ENCODE results near the gene RPS18.
"Not testable (repeated sequence)": the region's sequence is repeated elsewhere in the genome, so short reads cannot be mapped to it uniquely, and the experiment has no call there.

The RPS18 gene

GRCh38 chr6:33279257-33279695, 7.4 kb downstream of the RPS18 start:
- no peak for ATAC-seq

GRCh38 chr6:33279971-33280511, 8.2 kb downstream of the RPS18 start:
- peak; percentile 64 for ATAC-seq

More at GRCh38 chr6:33279257-33279695, 7.4 kb downstream of the RPS18 start:
- TF ChIP-seq OSR1 (CRISPR knock-in tag; IDR thresholded peaks at IDR 0.05), result no peak

GRCh38 chr6:33280539-33280938, 8.7 kb downstream of the RPS18 start:
- no peak for TF ChIP-seq GLIS3 (CRISPR knock-in tag; IDR thresholded peaks at IDR 0.05)
- no peak for TF ChIP-seq ZNF565 (CRISPR knock-in tag; conservative IDR thresholded peaks at IDR 0.05; ENCODE audit: low read depth)
- TF ChIP-seq OSR1 (CRISPR knock-in tag; IDR thresholded peaks at IDR 0.05), result no peak
- TF ChIP-seq ISL1 (CRISPR knock-in tag; IDR thresholded peaks at IDR 0.05), result no peak
- TF ChIP-seq CREB5 (CRISPR knock-in tag; IDR thresholded peaks at IDR 0.05; ENCODE audit: low read depth), result no peak
- TF ChIP-seq ARNTL (CRISPR knock-in tag; IDR thresholded peaks at IDR 0.05; ENCODE audit: borderline replicate concordance, low read depth), result no peak
- TF ChIP-seq CSRNP3 (CRISPR knock-in tag; IDR thresholded peaks at IDR 0.05), result no peak
- TF ChIP-seq ZFP30 (CRISPR knock-in tag; IDR thresholded peaks at IDR 0.05), result no peak
- TF ChIP-seq PATZ1 (CRISPR knock-in tag; IDR thresholded peaks at IDR 0.05; ENCODE audit: borderline replicate concordance), result no peak
- TF ChIP-seq ZC3H10 (CRISPR knock-in tag; IDR thresholded peaks at IDR 0.05), result no peak
- TF ChIP-seq TOX (CRISPR knock-in tag; IDR thresholded peaks at IDR 0.05; ENCODE audit: borderline replicate concordance), result no peak
- TF ChIP-seq ZNF8 (CRISPR knock-in tag; IDR thresholded peaks at IDR 0.05), result no peak
- no peak for TF ChIP-seq SNAI2 (CRISPR knock-in tag; IDR thresholded peaks at IDR 0.05)
- TF ChIP-seq RARB (CRISPR knock-in tag; IDR thresholded peaks at IDR 0.05), result no peak
- no peak for TF ChIP-seq POU6F1 (CRISPR knock-in tag; IDR thresholded peaks at IDR 0.05; ENCODE audit: borderline replicate concordance, low read depth)
- TF ChIP-seq TCF4 (CRISPR knock-in tag; IDR thresholded peaks at IDR 0.05; ENCODE audit: borderline replicate concordance), result no peak
- no peak for TF ChIP-seq ESRRG (CRISPR knock-in tag; IDR thresholded peaks at IDR 0.05)
- ATAC-seq, result no peak

More at GRCh38 chr6:33279971-33280511, 8.2 kb downstream of the RPS18 start:
- no peak for TF ChIP-seq PPARA (CRISPR knock-in tag; IDR thresholded peaks at IDR 0.05; ENCODE audit: borderline replicate concordance)
- TF ChIP-seq ZFP3 (CRISPR knock-in tag; IDR thresholded peaks at IDR 0.05), result no peak
- no peak for TF ChIP-seq SNAI2 (CRISPR knock-in tag; IDR thresholded peaks at IDR 0.05)
- no peak for TF ChIP-seq RARB (CRISPR knock-in tag; IDR thresholded peaks at IDR 0.05)
- TF ChIP-seq CSRNP3 (CRISPR knock-in tag; IDR thresholded peaks at IDR 0.05), result no peak
- no peak for TF ChIP-seq ZNF70 (CRISPR knock-in tag; IDR thresholded peaks at IDR 0.05)
- no peak for TF ChIP-seq ARNTL (CRISPR knock-in tag; IDR thresholded peaks at IDR 0.05; ENCODE audit: borderline replicate concordance, low read depth)

GRCh38 chr6:33285214-33285613, 13.3 kb downstream of the RPS18 start:
- ATAC-seq, result not testable (repeated sequence)
